Hepatocyte (in vitro differentiated cells): ENCODE results near the gene IL22RA1. TPM values are rescaled to one million over a fixed set of nuclear protein-coding genes. Genes with fewer than 3 reads are reported as not detected.
A peak's percentile ranks its signal among the peaks of the same experiment; 100 is the strongest.

ENCODE experiments used
- DNase-seq: peaks from one replicate; pipeline ENCODE4 v3.0.0-alpha.2; 2016; ENCODE audit warnings: low spot score
- H2AFZ ChIP-seq: fragments of 200-600 bp; sonication (generic); 2 replicates; pipeline ENCODE4 v1.6.0; 2016; ENCODE audit warnings: antibody characterized with exemption, mild to moderate bottlenecking
- H3K27ac ChIP-seq: fragments of 200-600 bp; sonication (generic); 2 replicates; pipeline ENCODE4 v1.5.1; 2016; ENCODE audit warnings: mild to moderate bottlenecking
- H3K27me3 ChIP-seq: fragments of 200-600 bp; sonication (generic); 2 replicates; pipeline ENCODE4 v1.6.1; 2016
- H3K36me3 ChIP-seq: fragments of 200-600 bp; sonication (generic); replicated peaks from 2 replicates; pipeline ENCODE4 v1.5.1; 2016; ENCODE audit warnings: low read depth; ENCODE audit not compliant: insufficient read depth
- H3K4me1 ChIP-seq: fragments of 200-600 bp; sonication (generic); 2 replicates; pipeline ENCODE4 v1.5.1; 2016; ENCODE audit warnings: mild to moderate bottlenecking, moderate library complexity; ENCODE audit not compliant: insufficient read depth
- H3K4me2 ChIP-seq: fragments of 200-600 bp; sonication (generic); 2 replicates; pipeline ENCODE4 v1.6.0; 2016
- H3K4me3 ChIP-seq: fragments of 200-600 bp; sonication (generic); 2 replicates; pipeline ENCODE4 v1.5.1; 2016; ENCODE audit warnings: mild to moderate bottlenecking
- H3K79me2 ChIP-seq: fragments of 200-600 bp; sonication (generic); 2 replicates; pipeline ENCODE4 v1.6.0; 2017; ENCODE audit warnings: mild to moderate bottlenecking
- H3K9me2 ChIP-seq: fragments of 200-600 bp; sonication (generic); replicated peaks from 2 replicates; pipeline ENCODE4 v1.6.0; 2017; ENCODE audit warnings: mild to moderate bottlenecking; ENCODE audit not compliant: insufficient read depth
- H3K9me3 ChIP-seq: fragments of 200-600 bp; sonication (generic); 2 replicates; pipeline ENCODE4 v1.5.1; 2016; ENCODE audit warnings: low read depth, mild to moderate bottlenecking
- H4K20me1 ChIP-seq: fragments of 200-600 bp; sonication (generic); 2 replicates; pipeline ENCODE4 v1.6.0; 2016; ENCODE audit warnings: mild to moderate bottlenecking; ENCODE audit not compliant: insufficient read depth, poor library complexity, severe bottlenecking
- CTCF ChIP-seq: fragments of 200-600 bp; sonication (generic); IDR thresholded peaks from 2 replicates; pipeline ENCODE4 v1.5.1; 2016; ENCODE audit warnings: antibody characterized with exemption, mild to moderate bottlenecking; ENCODE audit not compliant: poor library complexity
- EZH2 ChIP-seq: fragments of 200-600 bp; sonication (generic); IDR thresholded peaks from 2 replicates; pipeline ENCODE4 v1.6.1; 2016; ENCODE audit warnings: antibody characterized with exemption, mild to moderate bottlenecking, borderline replicate concordance
- EZH2phosphoT487 ChIP-seq: fragments of 200-600 bp; sonication (generic); IDR thresholded peaks from one replicate; pipeline ENCODE4 v1.6.1; 2018; ENCODE audit warnings: antibody characterized with exemption, mild to moderate bottlenecking, low read depth, moderate library complexity; ENCODE audit not compliant: unreplicated experiment, severe bottlenecking
- WGBS: methylation state at CpG from one replicate; pipeline ENCODE4 v1.1.6; 2016; ENCODE audit warnings: low lambda C conversion rate; ENCODE audit errors: missing lambda C conversion rate; 5-methylcytosine and 5-hydroxymethylcytosine counted together
- polyA plus RNA-seq: library from polyadenylated mRNA; unstranded; fragments of >200 nt; fragmentation: Nextera tagmentation; extraction: Ambion mirVana; gene quantifications from 2 replicates; pipeline ENCODE4 v1.2.1, GENCODE V29; 2016
- total RNA-seq: library from RNA; depleted of rRNA; stranded (reverse); fragments of >200 nt; gene quantifications from 2 replicates; pipeline ENCODE4 v1.2.3, GENCODE V29; 2014

The IL22RA1 gene
- total and polyA plus RNA-seq, 2 experiments from 2014 or later, result 6.1 to 8.2 TPM

GRCh38 chr1:24154215-24154614, 11.3 kb upstream of the IL22RA1 start:
- DNase-seq, result no peak
- H3K36me3 ChIP-seq, result no peaks in the 10 kb centered on the region
- no peak overlapping the region for H2AFZ ChIP-seq
- no peak overlapping the region for H3K27ac ChIP-seq
- no peaks in the 10 kb centered on the region for H3K9me3 ChIP-seq
- H3K4me2 ChIP-seq, result no peak overlapping the region
- H4K20me1 ChIP-seq, result no peaks in the 10 kb centered on the region
- no peaks in the 10 kb centered on the region for H3K79me2 ChIP-seq
- H3K4me3 ChIP-seq, result no peak overlapping the region
- no peaks in the 10 kb centered on the region for H3K9me2 ChIP-seq
- no peaks in the 10 kb centered on the region for H3K27me3 ChIP-seq
- peaks cover 11% of the 10 kb centered on the region for H3K4me1 ChIP-seq
- TF ChIP-seq CTCF (no peak), EZH2phosphoT487 (no peak), EZH2 (no peak)
- 63% methylated on average over 8 of the region's 8 CpGs for WGBS

GRCh38 chr1:24152631-24153494, 9.9 kb upstream of the IL22RA1 start:
- Histone ChIP-seq H3K27ac (peak overlapping the region; percentile 98), H3K36me3 (no peaks in the 10 kb centered on the region), H3K27me3 (no peaks in the 10 kb centered on the region), H4K20me1 (no peaks in the 10 kb centered on the region), H3K79me2 (no peaks in the 10 kb centered on the region), H3K4me3 (no peak overlapping the region), H2AFZ (no peak overlapping the region), H3K4me1 (peaks cover 11% of the 10 kb centered on the region), H3K9me3 (no peaks in the 10 kb centered on the region), H3K4me2 (no peak overlapping the region), H3K9me2 (no peaks in the 10 kb centered on the region)
- WGBS, result 89% methylated on average over 10 of the region's 10 CpGs
- DNase-seq, result no peak
- TF ChIP-seq CTCF (no peak), EZH2phosphoT487 (no peak), EZH2 (no peak)

GRCh38 chr1:24151175-24151533, 8.2 kb upstream of the IL22RA1 start:
- Histone ChIP-seq H3K79me2 (no peaks in the 10 kb centered on the region), H4K20me1 (no peaks in the 10 kb centered on the region), H3K9me2 (no peaks in the 10 kb centered on the region), H2AFZ (peak overlapping the region; percentile 39), H3K4me3 (peak overlapping the region; percentile 21), H3K36me3 (no peaks in the 10 kb centered on the region), H3K27ac (peak overlapping the region; percentile 98), H3K9me3 (no peaks in the 10 kb centered on the region), H3K4me2 (peak overlapping the region; percentile 84), H3K4me1 (peaks cover 11% of the 10 kb centered on the region), H3K27me3 (no peaks in the 10 kb centered on the region)
- DNase-seq, result peak; percentile 86
- TF ChIP-seq CTCF, result no peak
- no peak for TF ChIP-seq EZH2phosphoT487
- TF ChIP-seq EZH2, result no peak
- WGBS, result 4% methylated on average over 12 of the region's 12 CpGs
